Spleen (tissue), 7 donors: ENCODE data around the gene METTL13.

Source experiments
- POLR2A ChIP-seq, 3 donors: fragments of 450-650 bp; IDR thresholded peaks; one replicate each; pipeline ENCODE4 v1.5.1; 2017; ENCODE audit warnings: antibody characterized with exemption in 3 of 3, mild to moderate bottlenecking in 1 of 3
- POLR2AphosphoS5 ChIP-seq, 3 donors: sonication (generic); formaldehyde crosslinking; IDR thresholded peaks; one replicate each; pipeline ENCODE4 v1.5.1; 2017; ENCODE audit warnings: antibody characterized with exemption in 3 of 3
- TF ChIP-seq, protein P1 (sequence below), 11 experiments: fragments of 200-600 bp in 7 of 11; fragments of 450-650 bp in 4 of 11; sonication (generic) in 4 of 11; IDR thresholded peaks in 8 of 11; conservative IDR thresholded peaks in 3 of 11; 1 replicate in 7 of 11; 2 replicates in 4 of 11; pipeline versions ENCODE4 v1.4.0 to v1.8.0; 2016 to 2021; ENCODE audit warnings: antibody characterized with exemption in 11 of 11, inconsistent platforms in 4 of 11, mild to moderate bottlenecking in 1 of 11
- donor health status: DM: no; HTN: no; CAD: no; lungs with moderate emphysema.
- donor health status: DM: no; HTN: no; CAD: no.
- donor health status: DM: no; HTN: no; CAD: no.

- TF ChIP-seq POLR2A (IDR thresholded peaks at IDR 0.05) (no peak), POLR2AphosphoS5 (IDR thresholded peaks at IDR 0.05) (no peak)
- TF ChIP-seq, protein P1, sequence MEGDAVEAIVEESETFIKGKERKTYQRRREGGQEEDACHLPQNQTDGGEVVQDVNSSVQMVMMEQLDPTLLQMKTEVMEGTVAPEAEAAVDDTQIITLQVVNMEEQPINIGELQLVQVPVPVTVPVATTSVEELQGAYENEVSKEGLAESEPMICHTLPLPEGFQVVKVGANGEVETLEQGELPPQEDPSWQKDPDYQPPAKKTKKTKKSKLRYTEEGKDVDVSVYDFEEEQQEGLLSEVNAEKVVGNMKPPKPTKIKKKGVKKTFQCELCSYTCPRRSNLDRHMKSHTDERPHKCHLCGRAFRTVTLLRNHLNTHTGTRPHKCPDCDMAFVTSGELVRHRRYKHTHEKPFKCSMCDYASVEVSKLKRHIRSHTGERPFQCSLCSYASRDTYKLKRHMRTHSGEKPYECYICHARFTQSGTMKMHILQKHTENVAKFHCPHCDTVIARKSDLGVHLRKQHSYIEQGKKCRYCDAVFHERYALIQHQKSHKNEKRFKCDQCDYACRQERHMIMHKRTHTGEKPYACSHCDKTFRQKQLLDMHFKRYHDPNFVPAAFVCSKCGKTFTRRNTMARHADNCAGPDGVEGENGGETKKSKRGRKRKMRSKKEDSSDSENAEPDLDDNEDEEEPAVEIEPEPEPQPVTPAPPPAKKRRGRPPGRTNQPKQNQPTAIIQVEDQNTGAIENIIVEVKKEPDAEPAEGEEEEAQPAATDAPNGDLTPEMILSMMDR (IDR thresholded peaks at IDR 0.05 in 8 of 11, conservative IDR thresholded peaks at IDR 0.05 in 3 of 11) = no peak
Observed at GRCh38 chr1:171803045-171803444, 21.6 kb downstream of the METTL13 start.
